ENCODE measurements around the gene ROM1. TPM values are rescaled to one million over a fixed set of nuclear protein-coding genes. Genes with fewer than 3 reads are reported as not detected.
A peak's percentile ranks its signal among the peaks of the same experiment; 100 is the strongest.

Gene ROM1
- total RNA-seq, 1 experiment from 2014 or later, result 0.94 TPM

GRCh38 chr11:62646825-62647608 lies 34.0 kb downstream of the ROM1 start:
- 0 out of 2 replicates have a peak overlapping the region, but pooled peaks have one; percentile 23 for H3K27ac Mint-ChIP-seq
- DNase-seq (ENCODE audit: low spot score), result no peak
- peaks cover 36% of the 10 kb centered on the region for H3K36me3 Mint-ChIP-seq
- peak; percentile 11 for ATAC-seq
- no peaks in the 10 kb centered on the region for H3K27me3 Mint-ChIP-seq (ENCODE audit: low read depth)
- ChIA-PET CTCF (interaction anchor here (0.6 to 2.2 kb wide), 11 partner anchors 8 to 223 kb away, joined by 3 to 7 read pairs (median 3); partner anchors contain the start of genes BSCL2, C11orf98, CSKMT and GNG3), POLR2A (interaction anchor here (0.6 to 6.3 kb wide), 8 partner anchors 18 to 271 kb away, joined by 3 to 42 read pairs (median 6); partner anchors contain the start of genes C11orf98, CSKMT, EEF1G and HNRNPUL2)
- peaks cover 10% of the 10 kb centered on the region for H3K4me1 Mint-ChIP-seq
- no peaks in the 10 kb centered on the region for H3K9me3 Mint-ChIP-seq
- H3K4me3 Mint-ChIP-seq, result peak overlapping the region; percentile 99
- TF ChIP-seq PREB (CRISPR knock-in tag; IDR thresholded peaks at IDR 0.05; ENCODE audit: borderline replicate concordance) (no peak), SP1 (CRISPR knock-in tag; conservative IDR thresholded peaks at IDR 0.05) (no peak), ERG (CRISPR knock-in tag; IDR thresholded peaks at IDR 0.05) (no peak), FOXP4 (CRISPR knock-in tag; IDR thresholded peaks at IDR 0.05) (peak; percentile 32; the same call in 1 of the 2 replicates), E2F1 (CRISPR knock-in tag; IDR thresholded peaks at IDR 0.05) (0 out of 2 replicates have a peak, but pooled peaks have one; percentile 7)

- no peak overlapping the region for H3K4me3 Mint-ChIP-seq
- ATAC-seq (no peak), DNase-seq (ENCODE audit: low spot score) (no peak)
- no peak for TF ChIP-seq NFYB (CRISPR knock-in tag; conservative IDR thresholded peaks at IDR 0.05; ENCODE audit: low read depth)
- TF ChIP-seq ZNF416 (CRISPR knock-in tag; IDR thresholded peaks at IDR 0.05), result no peak
- no peak for TF ChIP-seq MLX (CRISPR knock-in tag; IDR thresholded peaks at IDR 0.05)
- ChIA-PET POLR2A (interaction anchor here (0.5 to 6.3 kb wide), 5 partner anchors 18 to 209 kb away, joined by 4 to 42 read pairs (median 9); partner anchors contain the start of genes C11orf98, CSKMT, LBHD1 and STX5), CTCF (interaction anchor here (0.8 to 1.1 kb wide), 2 partner anchors 17 kb away, joined by 3 to 4 read pairs; partner anchors contain the start of genes C11orf98 and CSKMT)
- no peak overlapping the region; the same call in 1 of the 2 replicates for H3K27ac Mint-ChIP-seq
- no peaks in the 10 kb centered on the region for H3K9me3 Mint-ChIP-seq
- H3K36me3 Mint-ChIP-seq, result peaks cover 34% of the 10 kb centered on the region
- H3K4me1 Mint-ChIP-seq, result peaks cover 14% of the 10 kb centered on the region
- no peaks in the 10 kb centered on the region for H3K27me3 Mint-ChIP-seq (ENCODE audit: low read depth)
Observed at GRCh38 chr11:62647609-62648005, 34.5 kb downstream of the ROM1 start.

GRCh38 chr11:62648185-62648966 lies 35.3 kb downstream of the ROM1 start:
- no peaks in the 10 kb centered on the region for H3K27me3 Mint-ChIP-seq (ENCODE audit: low read depth)
- H3K4me1 Mint-ChIP-seq, result peaks cover 15% of the 10 kb centered on the region
- H3K9me3 Mint-ChIP-seq, result no peaks in the 10 kb centered on the region
- peaks cover 30% of the 10 kb centered on the region for H3K36me3 Mint-ChIP-seq
- no peak for DNase-seq (ENCODE audit: low spot score)
- no peak overlapping the region for H3K27ac Mint-ChIP-seq
- CTCF ChIA-PET, result interaction anchor here (0.8 kb wide), 1 partner anchor 17 kb away, joined by 3 read pairs; the partner anchor contains the start of genes C11orf98 and CSKMT
- POLR2A ChIA-PET, result interaction anchor here (0.5 to 6.3 kb wide), 4 partner anchors 17 to 209 kb away, joined by 4 to 42 read pairs (median 8); partner anchors contain the start of genes C11orf98, CSKMT, STX5 and TUT1
- ATAC-seq, result no peak
- H3K4me3 Mint-ChIP-seq, result no peak overlapping the region
- TF ChIP-seq RELA (CRISPR knock-in tag; IDR thresholded peaks at IDR 0.05; ENCODE audit: borderline replicate concordance) (no peak), TEAD4 (CRISPR knock-in tag; IDR thresholded peaks at IDR 0.05) (no peak), CREB1 (CRISPR knock-in tag; IDR thresholded peaks at IDR 0.05) (no peak), ZBTB43 (CRISPR knock-in tag; IDR thresholded peaks at IDR 0.05) (no peak), E2F4 (CRISPR knock-in tag; IDR thresholded peaks at IDR 0.05; ENCODE audit: borderline replicate concordance, low read depth) (no peak), PREB (CRISPR knock-in tag; IDR thresholded peaks at IDR 0.05; ENCODE audit: borderline replicate concordance) (no peak), ZNF263 (CRISPR knock-in tag; IDR thresholded peaks at IDR 0.05; ENCODE audit: low read depth) (no peak)

Measured in WTC11 (cell line).